Neural progenitor cell (in vitro differentiated cells): ENCODE results near the gene EPS8L1. TPM values are rescaled to one million over a fixed set of nuclear protein-coding genes. Genes with fewer than 3 reads are reported as not detected.

ENCODE experiments used
- DNase-seq: peaks from one replicate; pipeline ENCODE4 v3.0.0-alpha.2; 2016; ENCODE audit warnings: low spot score
- H2AFZ ChIP-seq: fragments of 200-600 bp; sonication (generic); replicated peaks from 2 replicates; pipeline ENCODE4 v1.6.1; 2016; ENCODE audit warnings: antibody characterized with exemption
- H3F3A ChIP-seq: fragments of 200-600 bp; sonication (generic); 2 replicates; pipeline ENCODE4 v1.6.1; 2016; ENCODE audit warnings: antibody characterized with exemption, low read depth
- H3K27ac ChIP-seq: fragments of 200-600 bp; sonication (generic); 2 replicates; pipeline ENCODE4 v1.5.1; 2016; ENCODE audit warnings: mild to moderate bottlenecking
- H3K27me3 ChIP-seq: fragments of 200-600 bp; sonication (generic); 2 replicates; pipeline ENCODE4 v1.6.1; 2016; ENCODE audit warnings: mild to moderate bottlenecking, moderate library complexity
- H3K36me3 ChIP-seq: fragments of 200-600 bp; sonication (generic); 2 replicates; pipeline ENCODE4 v1.5.1; 2016
- H3K4me1 ChIP-seq: fragments of 200-600 bp; sonication (generic); 2 replicates; pipeline ENCODE4 v1.6.1; 2016; ENCODE audit warnings: mixed run types
- H3K4me2 ChIP-seq: fragments of 200-600 bp; sonication (generic); 2 replicates; pipeline ENCODE4 v1.6.1; 2016
- H3K4me3 ChIP-seq: fragments of 200-600 bp; sonication (generic); 2 replicates; pipeline ENCODE4 v1.5.1; 2016
- H3K79me2 ChIP-seq: fragments of 200-600 bp; sonication (generic); 2 replicates; pipeline ENCODE4 v1.6.1; 2016; ENCODE audit warnings: low read depth
- H3K9ac ChIP-seq: fragments of 200-600 bp; sonication (generic); 2 replicates; pipeline ENCODE4 v1.6.1; 2016
- H3K9me3 ChIP-seq: fragments of 200-600 bp; sonication (generic); 2 replicates; pipeline ENCODE4 v1.5.1; 2016; ENCODE audit warnings: low read depth
- H4K20me1 ChIP-seq: fragments of 200-600 bp; sonication (generic); 2 replicates; pipeline ENCODE4 v1.6.1; 2016; ENCODE audit warnings: low read depth
- H3K27ac Mint-ChIP-seq: 3 replicates; pipeline ENCODE4 v1.8.0; 2021; ENCODE audit warnings: mixed read lengths
- H3K27me3 Mint-ChIP-seq: 2 replicates; pipeline ENCODE4 v1.8.0; 2022; ENCODE audit warnings: low read depth, mild to moderate bottlenecking, inconsistent platforms, moderate library complexity, mixed read lengths; ENCODE audit not compliant: insufficient read depth
- H3K36me3 Mint-ChIP-seq: 3 replicates; pipeline ENCODE4 v1.8.0; 2021; ENCODE audit warnings: mixed read lengths
- H3K4me1 Mint-ChIP-seq: 3 replicates; pipeline ENCODE4 v1.8.0; 2021; ENCODE audit warnings: mixed read lengths
- H3K4me3 Mint-ChIP-seq: 3 replicates; pipeline ENCODE4 v1.8.0; 2021; ENCODE audit warnings: mild to moderate bottlenecking, moderate library complexity, mixed read lengths
- H3K9me3 Mint-ChIP-seq: 3 replicates; pipeline ENCODE4 v1.8.0; 2020; ENCODE audit warnings: mixed read lengths
- CTCF ChIP-seq: fragments of 200-600 bp; sonication (generic); IDR thresholded peaks from 2 replicates; pipeline ENCODE4 v1.5.1; 2017; ENCODE audit warnings: antibody characterized with exemption, mild to moderate bottlenecking
- EZH2 ChIP-seq: fragments of 200-600 bp; sonication (generic); IDR thresholded peaks from 2 replicates; pipeline ENCODE4 v1.6.1; 2017; ENCODE audit warnings: antibody characterized with exemption, mild to moderate bottlenecking, moderate library complexity
- EZH2phosphoT487 ChIP-seq: fragments of 200-600 bp; sonication (generic); IDR thresholded peaks from 2 replicates; pipeline ENCODE4 v1.6.1; 2017; ENCODE audit warnings: antibody characterized with exemption
- total RNA-seq: library from RNA; depleted of rRNA; stranded (reverse); fragments of >200 nt; gene quantifications from 2 replicates; pipeline ENCODE4 v1.2.3, GENCODE V29; 2015; ENCODE audit warnings: low replicate concordance

EPS8L1 gene
- total RNA-seq, 1 donor from 2014 or later, result 7.0 TPM

- Mint-ChIP-seq H3K27me3 (peaks cover 68% of the 10 kb centered on the region), H3K27ac (no peak overlapping the region), H3K4me3 (no peak overlapping the region), H3K9me3 (peaks cover 2% of the 10 kb centered on the region), H3K4me1 (peaks cover 8% of the 10 kb centered on the region), H3K36me3 (no peaks in the 10 kb centered on the region)
- Histone ChIP-seq H3K9ac (no peak overlapping the region), H3K27ac (no peak overlapping the region), H3K79me2 (no peaks in the 10 kb centered on the region), H2AFZ (no peak overlapping the region), H3K36me3 (no peaks in the 10 kb centered on the region), H3K27me3 (peaks cover 97% of the 10 kb centered on the region), H3F3A (peaks cover 15% of the 10 kb centered on the region), H4K20me1 (peaks cover 5% of the 10 kb centered on the region), H3K4me3 (no peak overlapping the region), H3K4me1 (peaks cover 7% of the 10 kb centered on the region), H3K9me3 (no peaks in the 10 kb centered on the region), H3K4me2 (no peak overlapping the region)
- TF ChIP-seq CTCF (no peak), EZH2 (no peak), EZH2phosphoT487 (no peak)
- DNase-seq, result no peak
Measured at GRCh38 chr19:55067869-55068268, 7.8 kb upstream of the EPS8L1 start.

GRCh38 chr19:55068950-55069864 lies 6.5 kb upstream of the EPS8L1 start:
- Mint-ChIP-seq H3K9me3 (peaks cover 8% of the 10 kb centered on the region), H3K36me3 (no peaks in the 10 kb centered on the region), H3K4me3 (peak overlapping the region; percentile 79), H3K4me1 (peaks cover 8% of the 10 kb centered on the region), H3K27me3 (peaks cover 62% of the 10 kb centered on the region), H3K27ac (no peak overlapping the region)
- DNase-seq, result peak; percentile 61
- Histone ChIP-seq H3F3A (peaks cover 8% of the 10 kb centered on the region), H3K4me2 (peak overlapping the region; percentile 55), H3K79me2 (no peaks in the 10 kb centered on the region), H3K4me1 (peaks cover 7% of the 10 kb centered on the region), H2AFZ (no peak overlapping the region), H3K9me3 (no peaks in the 10 kb centered on the region), H4K20me1 (peaks cover 5% of the 10 kb centered on the region), H3K27me3 (peaks cover 100% of the 10 kb centered on the region), H3K36me3 (no peaks in the 10 kb centered on the region), H3K4me3 (peak overlapping the region; percentile 28), H3K27ac (no peak overlapping the region), H3K9ac (no peak overlapping the region)
- TF ChIP-seq EZH2 (peak; percentile 57), EZH2phosphoT487 (no peak)

DNA sequence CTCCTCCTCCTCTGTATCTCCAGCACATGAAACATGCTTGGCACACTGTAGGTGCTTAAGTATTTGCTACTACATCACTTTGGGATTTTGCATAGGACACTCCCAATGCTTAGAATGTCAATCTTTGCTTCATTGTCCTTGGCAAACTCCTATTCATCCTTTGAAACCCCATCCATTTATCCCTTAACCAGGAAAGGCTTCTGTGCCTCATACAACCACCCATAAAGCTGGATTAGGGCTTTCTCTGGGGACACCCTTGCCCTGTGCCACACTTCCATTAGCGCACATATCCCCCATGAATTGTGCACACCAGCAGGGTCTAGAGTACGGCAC lies 5.8 kb upstream of the EPS8L1 start:
- H3K4me1 ChIP-seq, result peaks cover 7% of the 10 kb centered on the region
- peaks cover 5% of the 10 kb centered on the region for H4K20me1 ChIP-seq
- no peaks in the 10 kb centered on the region for H3K36me3 Mint-ChIP-seq
- H3K27me3 Mint-ChIP-seq, result peaks cover 65% of the 10 kb centered on the region
- no peak overlapping the region for H3K27ac ChIP-seq
- peaks cover 8% of the 10 kb centered on the region for H3K4me1 Mint-ChIP-seq
- peaks cover 100% of the 10 kb centered on the region for H3K27me3 ChIP-seq
- H3K9me3 Mint-ChIP-seq, result peaks cover 8% of the 10 kb centered on the region
- H3K36me3 ChIP-seq, result no peaks in the 10 kb centered on the region
- H3F3A ChIP-seq, result peaks cover 8% of the 10 kb centered on the region
- no peaks in the 10 kb centered on the region for H3K79me2 ChIP-seq
- no peaks in the 10 kb centered on the region for H3K9me3 ChIP-seq
- H3K9ac ChIP-seq, result no peak overlapping the region
- TF ChIP-seq CTCF, result no peak
- no peak for TF ChIP-seq EZH2
- TF ChIP-seq EZH2phosphoT487, result no peak
- H2AFZ ChIP-seq, result no peak overlapping the region
- peak overlapping the region; percentile 55 for H3K4me2 ChIP-seq
- peak overlapping the region; percentile 79 for H3K4me3 Mint-ChIP-seq
- no peak overlapping the region for H3K4me3 ChIP-seq
- H3K27ac Mint-ChIP-seq, result no peak overlapping the region
- DNase-seq, result no peak
